ACC112 (cell line): ENCODE data around the gene TEX26.

ENCODE experiments used
- H2AFZ ChIP-seq: fragments of 200-600 bp; sonication (generic); one replicate; pipeline ENCODE4 v1.6.0; 2017; ENCODE audit warnings: antibody characterized with exemption, low read length; ENCODE audit not compliant: unreplicated experiment
- H3K27ac ChIP-seq: fragments of 200-600 bp; sonication (generic); 2 replicates; pipeline ENCODE4 v1.5.1; 2014; ENCODE audit warnings: low read depth, mild to moderate bottlenecking, antibody characterized with exemption, low read length, moderate library complexity
- H3K27me3 ChIP-seq: fragments of 200-600 bp; sonication (generic); 2 replicates; pipeline ENCODE4 v1.6.1; 2014; ENCODE audit warnings: mild to moderate bottlenecking, antibody characterized with exemption, low read length, moderate library complexity, mixed read lengths; ENCODE audit not compliant: insufficient read depth
- H3K36me3 ChIP-seq: fragments of 200-600 bp; sonication (generic); 2 replicates; pipeline ENCODE4 v1.6.1; 2016; ENCODE audit warnings: mild to moderate bottlenecking, antibody characterized with exemption, low read length, moderate library complexity, mixed read lengths; ENCODE audit not compliant: insufficient read depth
- H3K4me1 ChIP-seq: fragments of 200-600 bp; sonication (generic); one replicate; pipeline ENCODE4 v1.6.1; 2016; ENCODE audit warnings: low read length, mixed read lengths; ENCODE audit not compliant: insufficient read depth, unreplicated experiment, control insufficient read depth
- H3K4me3 ChIP-seq: fragments of 200-600 bp; sonication (generic); 2 replicates; pipeline ENCODE4 v1.5.1; 2014; ENCODE audit warnings: mild to moderate bottlenecking, low read depth, low read length
- H3K79me2 ChIP-seq: fragments of 200-600 bp; sonication (generic); one replicate; pipeline ENCODE4 v1.6.0; 2016; ENCODE audit warnings: low read length; ENCODE audit not compliant: control insufficient read depth, unreplicated experiment, insufficient read depth

Gene TEX26

DNA sequence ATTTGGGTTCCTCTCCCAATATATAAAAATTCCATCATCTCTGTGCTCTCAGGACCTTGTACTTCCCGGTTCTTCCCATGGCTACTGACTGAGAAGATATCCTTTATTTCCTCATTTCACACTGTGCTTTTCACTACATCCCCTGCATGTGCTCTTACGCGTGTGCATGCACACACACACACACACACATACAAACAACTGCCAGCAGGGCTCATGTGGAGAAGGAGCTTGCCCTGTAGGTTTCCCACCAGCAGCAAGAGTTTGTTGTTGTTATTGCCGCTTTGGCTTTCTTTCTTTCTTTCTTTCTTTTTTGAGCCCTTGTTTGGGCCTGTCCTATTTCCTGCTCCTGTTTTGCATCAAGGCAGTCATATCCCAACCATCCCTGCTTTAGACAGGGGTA, 43.6 kb downstream of the TEX26 start:
- Histone ChIP-seq H2AFZ (no peak overlapping the region), H3K27ac (no peak overlapping the region), H3K36me3 (no peaks in the 10 kb centered on the region), H3K4me3 (no peak overlapping the region), H3K79me2 (no peaks in the 10 kb centered on the region), H3K27me3 (no peaks in the 10 kb centered on the region), H3K4me1 (peaks cover 27% of the 10 kb centered on the region)

DNA sequence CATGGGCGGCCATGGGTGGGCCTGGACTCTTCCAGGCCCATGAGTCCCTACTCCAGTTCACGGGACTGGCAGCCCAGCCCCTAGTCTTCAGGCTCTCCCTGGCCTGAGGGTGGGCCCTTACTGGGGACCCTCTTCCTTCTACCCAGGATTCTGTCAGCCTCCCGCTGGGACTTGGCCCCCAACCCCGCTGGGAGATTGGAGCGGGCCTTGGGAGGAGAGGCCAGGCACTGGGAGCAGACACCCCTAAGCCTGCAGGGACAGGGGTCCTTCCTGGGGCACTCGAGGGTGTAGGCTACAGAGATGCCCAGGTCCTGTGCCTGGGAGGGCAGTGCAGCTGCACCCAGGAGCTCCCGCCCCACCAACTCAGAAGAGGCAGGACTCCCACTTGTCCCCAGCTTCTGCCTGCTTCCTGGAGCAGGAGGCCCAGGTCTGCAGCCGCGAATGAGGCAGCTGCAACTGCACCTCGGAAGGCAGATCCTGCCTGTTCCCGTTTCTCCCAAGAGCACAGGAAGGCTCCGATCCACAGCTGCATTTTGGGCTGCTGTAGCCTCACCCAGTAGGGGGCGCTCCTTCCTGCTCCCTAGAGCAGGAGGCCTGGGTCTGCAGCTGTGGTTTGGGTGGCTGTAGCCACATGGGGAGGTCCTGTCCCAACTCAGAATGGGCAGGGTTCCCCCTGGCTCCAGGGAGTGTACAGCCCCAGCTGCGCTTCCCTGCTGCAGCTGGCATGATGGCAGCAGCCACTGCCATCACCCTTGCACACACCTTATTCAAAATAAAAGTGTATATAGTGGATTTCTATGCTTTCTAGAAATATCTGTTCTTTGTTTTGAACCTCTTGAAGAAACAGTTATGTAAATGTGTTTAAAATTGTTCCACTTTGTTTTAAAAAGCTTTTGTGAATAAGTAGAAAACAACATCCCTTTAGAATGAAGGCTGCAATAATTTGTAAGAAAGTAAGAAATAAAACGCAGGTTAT, 46.8 kb downstream of the TEX26 start:
- Histone ChIP-seq H3K79me2 (no peaks in the 10 kb centered on the region), H2AFZ (no peak overlapping the region), H3K27me3 (no peaks in the 10 kb centered on the region), H3K4me1 (peaks cover 17% of the 10 kb centered on the region), H3K4me3 (no peak overlapping the region), H3K27ac (no peak overlapping the region), H3K36me3 (no peaks in the 10 kb centered on the region)

DNA sequence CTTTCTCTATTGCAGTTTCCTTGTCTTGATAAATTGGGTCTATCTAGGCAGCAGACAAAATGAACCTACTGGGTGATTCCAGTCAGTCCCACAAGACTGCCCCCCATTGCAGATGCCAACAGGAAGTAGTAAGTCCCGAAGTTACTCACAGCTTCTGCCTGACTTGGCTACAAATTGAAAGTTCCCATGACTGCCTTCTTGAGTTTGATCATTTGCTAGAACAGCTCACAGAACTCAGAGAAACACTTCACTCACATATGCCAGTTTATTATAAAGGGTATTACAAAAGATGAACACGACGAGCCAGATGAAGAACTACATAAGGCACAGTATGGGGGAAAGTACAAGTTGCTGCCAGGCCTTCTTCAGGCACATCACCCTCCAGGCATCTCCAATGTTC, 50.0 kb downstream of the TEX26 start:
- Histone ChIP-seq H3K4me3 (no peak overlapping the region), H3K36me3 (no peaks in the 10 kb centered on the region), H3K4me1 (peaks cover 24% of the 10 kb centered on the region), H3K79me2 (no peaks in the 10 kb centered on the region), H2AFZ (no peak overlapping the region), H3K27me3 (no peaks in the 10 kb centered on the region), H3K27ac (no peak overlapping the region)

DNA sequence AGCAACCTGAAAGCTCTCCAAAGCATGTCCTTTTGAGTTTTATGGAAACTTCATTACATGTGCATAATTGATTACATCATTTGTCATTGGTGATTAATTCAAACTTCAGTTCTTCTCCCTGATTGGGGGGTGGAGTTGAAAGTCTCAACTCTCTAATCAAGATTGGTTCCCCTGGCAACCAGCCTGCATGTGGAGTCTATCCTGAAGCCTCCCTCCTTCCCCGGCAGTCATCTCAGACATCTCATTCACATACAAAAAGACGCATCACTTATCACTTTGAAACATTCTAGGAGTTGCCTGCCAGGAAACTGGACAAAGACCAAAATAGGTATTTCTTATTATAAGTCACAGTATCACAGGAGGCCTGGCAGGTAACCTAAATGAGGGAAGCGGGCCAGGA, 50.5 kb downstream of the TEX26 start:
- no peak overlapping the region for H3K27ac ChIP-seq

DNA sequence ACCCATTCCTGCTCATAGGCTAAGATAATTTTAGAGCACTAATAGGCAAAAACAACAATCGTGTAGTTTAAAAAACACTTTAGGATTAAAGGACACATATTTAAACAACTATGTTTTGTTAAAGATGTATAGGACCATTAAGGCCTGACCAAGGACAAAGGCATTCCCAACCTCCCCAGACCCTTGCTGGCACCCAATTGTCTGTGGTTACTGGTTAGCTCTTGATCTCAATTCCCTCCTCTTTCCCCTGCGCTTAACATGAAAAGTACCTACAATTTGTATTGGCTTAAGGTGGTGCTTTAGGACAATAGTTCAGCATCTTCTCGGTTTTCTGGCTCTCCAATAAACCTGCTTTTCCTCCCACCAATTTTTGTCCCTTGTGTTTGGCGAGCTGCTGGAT, 51.0 kb downstream of the TEX26 start:
- Histone ChIP-seq H3K79me2 (no peaks in the 10 kb centered on the region), H2AFZ (no peak overlapping the region), H3K4me1 (peaks cover 16% of the 10 kb centered on the region), H3K4me3 (no peak overlapping the region), H3K36me3 (no peaks in the 10 kb centered on the region), H3K27me3 (no peaks in the 10 kb centered on the region), H3K27ac (no peak overlapping the region)

More for the DNA sequence above, 50.5 kb downstream of the TEX26 start:
- no peaks in the 10 kb centered on the region for H3K79me2 ChIP-seq
- peaks cover 21% of the 10 kb centered on the region for H3K4me1 ChIP-seq
- no peaks in the 10 kb centered on the region for H3K27me3 ChIP-seq
- no peaks in the 10 kb centered on the region for H3K36me3 ChIP-seq
- no peak overlapping the region for H2AFZ ChIP-seq
- no peak overlapping the region for H3K4me3 ChIP-seq

DNA sequence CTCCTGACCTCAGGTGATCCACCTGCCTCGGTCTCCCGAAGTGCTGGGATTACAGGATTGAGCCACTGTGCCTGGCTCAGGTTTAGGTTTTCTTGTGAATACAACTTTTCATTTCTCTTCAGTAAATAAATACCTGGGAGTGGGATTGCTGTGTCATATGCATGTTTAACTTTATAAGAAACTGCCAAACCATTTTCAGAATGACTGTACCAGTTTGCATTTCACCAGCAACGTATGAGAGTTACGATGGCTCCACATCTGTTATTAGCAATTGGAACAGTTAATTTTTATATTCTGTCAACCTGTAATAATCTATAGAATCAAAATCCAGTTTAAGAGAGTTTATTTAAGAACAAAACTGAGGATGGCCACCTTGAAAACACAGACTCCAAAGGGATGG, 52.2 kb downstream of the TEX26 start:
- no peaks in the 10 kb centered on the region for H3K27me3 ChIP-seq
- H3K4me3 ChIP-seq: no peak overlapping the region
- H3K36me3 ChIP-seq: no peaks in the 10 kb centered on the region
- H3K4me1 ChIP-seq: peaks cover 14% of the 10 kb centered on the region
- H3K27ac ChIP-seq: no peak overlapping the region
- no peaks in the 10 kb centered on the region for H3K79me2 ChIP-seq
- H2AFZ ChIP-seq: no peak overlapping the region

DNA sequence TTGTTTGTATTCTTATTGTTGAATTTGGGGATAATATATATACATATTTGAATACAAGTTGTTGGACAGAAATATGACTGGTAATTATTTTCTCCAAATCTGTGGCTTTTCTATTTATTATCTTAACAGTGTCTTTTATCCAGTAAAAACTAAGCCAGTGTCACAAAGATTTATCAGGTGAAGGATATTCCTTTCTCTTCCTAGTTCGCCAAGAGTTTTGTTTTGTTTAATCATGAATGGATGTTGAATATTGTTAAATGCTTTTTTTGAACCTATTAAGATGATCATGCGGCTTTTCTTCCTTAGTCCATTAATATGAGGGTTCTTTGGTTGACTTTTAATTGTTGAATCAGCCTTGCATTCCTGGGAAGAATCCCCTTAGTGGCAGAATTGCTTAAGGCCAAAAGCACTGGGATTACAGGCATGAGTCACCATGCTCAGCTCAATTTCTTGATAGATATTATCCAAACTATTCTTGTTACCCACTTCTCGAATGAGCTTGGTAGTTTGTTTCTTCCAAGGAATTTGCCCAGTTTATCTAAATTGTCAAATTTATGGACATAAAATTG, 53.3 kb downstream of the TEX26 start:
- Histone ChIP-seq H3K79me2 (no peaks in the 10 kb centered on the region), H3K27ac (no peak overlapping the region), H3K4me3 (no peak overlapping the region), H3K4me1 (peaks cover 14% of the 10 kb centered on the region), H3K27me3 (no peaks in the 10 kb centered on the region), H2AFZ (no peak overlapping the region), H3K36me3 (no peaks in the 10 kb centered on the region)

DNA sequence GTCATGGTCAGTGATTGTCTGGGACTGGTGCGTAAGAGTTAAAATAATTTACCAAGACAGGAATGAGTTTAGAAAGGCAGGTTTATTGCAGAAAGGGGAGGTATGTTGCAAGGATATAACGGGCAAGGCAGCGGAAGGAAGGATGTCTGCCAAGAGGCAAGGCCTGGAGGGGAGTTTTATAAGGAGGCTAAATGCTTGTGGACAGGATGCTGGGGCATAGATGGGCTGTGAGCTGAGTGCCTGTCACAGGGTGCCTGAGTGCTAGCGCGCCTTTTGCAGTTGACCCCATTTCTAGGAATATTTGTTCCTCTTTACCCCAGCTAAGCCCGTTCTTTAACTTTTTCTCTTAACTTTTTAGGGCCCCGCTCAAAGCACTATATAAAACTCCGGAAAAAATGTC, 58.7 kb downstream of the TEX26 start:
- Histone ChIP-seq H3K79me2 (no peaks in the 10 kb centered on the region), H3K27ac (no peak overlapping the region), H2AFZ (no peak overlapping the region), H3K36me3 (no peaks in the 10 kb centered on the region), H3K27me3 (peaks cover 25% of the 10 kb centered on the region), H3K4me1 (no peaks in the 10 kb centered on the region), H3K4me3 (no peak overlapping the region)

DNA sequence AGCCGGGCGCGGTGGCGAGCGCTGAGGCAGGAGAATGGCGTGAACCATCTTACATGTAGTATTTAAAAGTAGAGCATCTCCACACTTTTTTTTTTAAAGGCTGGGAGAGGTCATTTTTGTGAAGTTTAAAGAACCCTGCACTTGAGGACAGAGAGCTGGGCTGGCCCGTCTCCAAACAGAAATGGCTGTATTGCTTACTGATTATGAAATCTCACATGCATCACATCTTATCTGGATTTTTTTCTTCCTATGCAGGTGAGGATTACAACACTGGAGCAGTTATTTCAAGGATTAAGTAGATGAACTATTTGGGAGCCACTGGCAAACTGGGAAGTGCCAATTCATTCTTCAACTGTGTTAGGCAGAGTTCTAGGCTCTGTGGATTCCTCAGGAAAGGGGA, 59.5 kb downstream of the TEX26 start:
- Histone ChIP-seq H3K79me2 (no peaks in the 10 kb centered on the region), H3K36me3 (no peaks in the 10 kb centered on the region), H3K27me3 (peaks cover 30% of the 10 kb centered on the region), H3K27ac (no peak overlapping the region), H3K4me1 (no peaks in the 10 kb centered on the region), H2AFZ (no peak overlapping the region), H3K4me3 (no peak overlapping the region)

DNA sequence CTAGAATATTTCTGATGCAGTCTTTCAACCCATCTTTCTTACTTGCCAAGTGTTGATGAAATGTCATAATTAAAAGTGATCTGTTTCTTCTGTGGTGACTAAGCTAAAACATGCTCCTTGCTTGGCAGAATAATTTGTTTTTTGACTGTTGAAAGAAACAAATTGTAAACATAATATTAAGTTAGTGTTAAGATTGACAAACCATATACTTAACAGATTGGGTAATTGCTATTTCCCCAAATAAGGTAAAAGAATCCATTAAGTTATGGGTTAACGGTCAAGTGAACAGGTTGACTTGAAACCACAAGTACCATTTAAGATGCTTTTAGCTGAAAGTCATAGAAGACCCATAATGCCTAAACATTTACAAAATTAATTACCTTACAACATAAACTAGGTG, 62.9 kb downstream of the TEX26 start:
- Histone ChIP-seq H2AFZ (no peak overlapping the region), H3K36me3 (no peaks in the 10 kb centered on the region), H3K4me1 (no peaks in the 10 kb centered on the region), H3K4me3 (no peak overlapping the region), H3K27me3 (peaks cover 46% of the 10 kb centered on the region), H3K79me2 (no peaks in the 10 kb centered on the region), H3K27ac (no peak overlapping the region)

DNA sequence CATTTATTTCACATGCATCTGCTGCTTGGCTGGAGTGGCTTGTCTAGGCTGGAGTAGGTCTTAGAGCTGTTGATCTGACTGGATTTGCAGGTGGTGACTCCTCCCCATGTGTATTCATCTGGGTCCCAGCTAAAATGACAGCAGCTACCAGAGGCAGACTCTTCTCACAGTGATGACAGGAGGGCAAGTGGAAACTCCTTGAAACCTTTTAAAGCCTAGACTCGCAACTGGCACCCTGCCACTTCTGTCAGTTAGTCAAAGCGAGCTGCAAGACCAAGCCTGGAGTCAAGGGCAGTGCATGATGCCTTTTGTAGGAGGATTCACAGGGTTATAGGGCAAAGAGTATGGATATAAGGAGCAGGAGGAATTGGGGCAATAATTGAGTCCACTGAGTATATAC, 65.2 kb downstream of the TEX26 start:
- H3K27ac ChIP-seq: no peak overlapping the region

More for the DNA sequence above, 65.2 kb downstream of the TEX26 start:
- Histone ChIP-seq H3K27me3 (peaks cover 54% of the 10 kb centered on the region), H3K4me3 (no peak overlapping the region), H3K4me1 (no peaks in the 10 kb centered on the region), H2AFZ (no peak overlapping the region), H3K79me2 (no peaks in the 10 kb centered on the region), H3K36me3 (no peaks in the 10 kb centered on the region)
